Activated CD8-positive, alpha-beta memory T cell treated with anti-CD3 and anti-CD28 coated beads, Interleukin-2, amount 50 U/mL, for 24 hours (primary cell): Measurements from ENCODE around the gene UAP1L1.

Experiments
- DNase-seq: peaks from one replicate; pipeline ENCODE4 v3.0.0-alpha.2; 2020; ENCODE audit errors: extremely low read depth

UAP1L1 gene

DNA sequence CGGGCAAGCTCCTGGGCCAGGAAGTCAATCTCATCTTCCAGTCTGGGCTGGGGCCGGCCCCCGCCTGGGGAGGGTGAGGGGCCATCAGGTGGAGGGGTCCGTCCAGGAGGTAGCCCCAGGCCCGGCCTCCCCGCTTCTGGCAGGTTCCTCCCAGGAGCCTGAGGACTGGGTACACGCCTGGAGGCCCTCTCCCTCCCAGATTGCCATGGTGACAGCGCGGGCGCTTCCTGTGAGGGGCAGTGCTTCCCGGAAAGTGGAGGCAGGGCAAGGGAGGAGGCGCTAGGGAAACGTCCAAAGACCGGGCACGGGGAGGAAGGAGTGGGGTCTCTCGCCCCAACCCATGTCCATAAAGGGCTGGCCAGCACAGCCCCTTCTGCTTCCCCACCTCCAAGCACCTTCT is 36.2 kb upstream of the UAP1L1 start:
- DNase-seq = no peak

DNA sequence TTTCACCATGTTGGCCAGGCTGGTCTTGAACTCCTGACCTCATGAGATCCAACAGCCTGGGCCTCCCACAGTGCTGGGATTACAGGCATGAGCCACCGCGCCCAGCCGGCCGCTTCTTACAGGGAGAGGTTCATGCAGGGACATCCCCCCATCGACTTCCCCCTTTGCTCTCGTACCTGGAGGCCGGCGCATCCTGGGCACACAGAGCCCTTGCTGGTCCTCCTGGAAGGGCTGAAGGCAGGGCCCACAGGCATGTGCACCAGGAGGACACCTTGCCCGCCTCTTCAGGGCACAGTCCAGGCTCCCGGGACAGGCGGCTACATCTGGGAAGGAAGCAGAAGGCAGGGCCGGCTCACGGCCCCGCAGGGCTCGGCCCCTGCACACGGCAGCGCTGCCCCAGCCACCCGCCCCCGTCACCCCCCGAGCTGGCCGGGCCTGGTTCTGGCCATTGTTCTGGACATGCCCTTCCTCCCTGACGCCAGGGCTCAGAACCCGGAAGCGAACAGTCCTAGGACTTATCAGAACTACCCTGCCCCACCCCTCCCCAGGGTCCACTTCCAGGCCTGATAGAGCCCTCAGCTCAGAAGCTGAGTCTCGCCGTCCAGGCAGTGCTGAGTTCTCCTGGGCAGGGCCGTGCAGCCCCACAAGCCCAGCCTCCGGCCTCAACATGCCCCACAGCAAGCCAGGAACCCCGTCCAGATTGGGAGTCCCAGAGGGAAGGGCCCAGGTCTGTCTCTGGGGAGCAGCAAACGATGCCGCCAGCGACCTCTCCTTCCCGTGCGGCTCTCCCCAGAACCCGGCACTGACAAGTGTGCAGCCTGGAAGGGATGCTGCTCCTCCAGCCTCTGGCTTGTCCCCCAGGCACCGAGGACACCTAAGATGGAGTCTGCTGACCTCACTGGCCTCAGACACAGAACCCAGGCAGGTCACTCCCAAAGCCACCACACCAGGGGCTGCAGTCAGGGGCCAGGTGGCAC is 34.3 kb upstream of the UAP1L1 start:
- DNase-seq = no peak

DNA sequence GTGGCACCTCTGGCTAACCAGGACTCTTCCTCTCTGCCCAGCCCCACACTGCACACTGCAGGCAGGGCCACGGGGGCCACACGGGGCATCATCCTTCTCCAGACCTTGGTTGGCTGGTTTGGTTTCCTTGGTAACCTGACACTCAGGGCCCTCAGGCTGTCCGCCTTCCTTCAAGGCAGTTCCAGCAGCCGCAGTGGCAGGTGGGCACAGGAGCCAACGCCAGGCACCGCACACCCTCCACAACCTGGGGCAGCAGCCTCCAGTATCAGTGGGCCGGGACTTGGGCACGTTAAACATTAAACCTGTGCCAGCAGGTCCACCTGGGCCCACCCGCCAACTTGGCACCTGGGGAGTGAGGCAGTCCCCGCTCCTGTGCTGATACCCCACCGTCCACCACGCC is 33.3 kb upstream of the UAP1L1 start:
- no peak for DNase-seq

DNA sequence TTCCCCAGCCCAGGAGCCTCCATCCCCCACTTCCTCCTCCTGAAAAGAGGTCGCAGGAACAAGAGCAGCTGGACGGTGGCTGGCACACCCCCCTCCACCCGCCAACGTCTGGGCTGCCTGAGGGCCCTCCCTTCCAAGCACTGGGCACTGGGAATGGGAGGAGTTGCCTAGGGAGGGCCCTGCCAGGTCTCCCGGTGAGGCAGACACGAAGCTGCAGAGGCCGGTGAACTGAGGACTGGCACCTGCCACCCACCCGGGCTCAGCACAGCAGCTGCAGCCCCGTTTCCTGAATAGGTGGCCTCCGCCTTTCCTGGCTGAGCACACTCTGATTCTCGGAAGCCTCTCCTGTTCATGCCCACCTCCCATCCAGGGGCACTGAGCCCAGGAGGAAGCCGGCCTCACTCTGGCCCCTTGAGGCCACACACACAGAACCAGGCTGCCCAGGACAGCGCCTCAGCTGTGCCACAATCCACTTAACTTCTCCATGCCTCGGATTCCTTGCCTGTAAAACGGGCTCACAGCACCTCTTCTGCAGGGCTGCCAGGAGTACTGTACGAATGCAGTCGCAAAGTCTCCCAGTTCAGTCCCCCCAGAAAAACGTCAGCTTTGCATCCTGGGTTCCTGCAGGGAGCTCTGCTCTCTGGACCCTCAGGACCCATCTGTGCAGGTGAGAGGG is 32.7 kb upstream of the UAP1L1 start:
- DNase-seq = no peak

DNA sequence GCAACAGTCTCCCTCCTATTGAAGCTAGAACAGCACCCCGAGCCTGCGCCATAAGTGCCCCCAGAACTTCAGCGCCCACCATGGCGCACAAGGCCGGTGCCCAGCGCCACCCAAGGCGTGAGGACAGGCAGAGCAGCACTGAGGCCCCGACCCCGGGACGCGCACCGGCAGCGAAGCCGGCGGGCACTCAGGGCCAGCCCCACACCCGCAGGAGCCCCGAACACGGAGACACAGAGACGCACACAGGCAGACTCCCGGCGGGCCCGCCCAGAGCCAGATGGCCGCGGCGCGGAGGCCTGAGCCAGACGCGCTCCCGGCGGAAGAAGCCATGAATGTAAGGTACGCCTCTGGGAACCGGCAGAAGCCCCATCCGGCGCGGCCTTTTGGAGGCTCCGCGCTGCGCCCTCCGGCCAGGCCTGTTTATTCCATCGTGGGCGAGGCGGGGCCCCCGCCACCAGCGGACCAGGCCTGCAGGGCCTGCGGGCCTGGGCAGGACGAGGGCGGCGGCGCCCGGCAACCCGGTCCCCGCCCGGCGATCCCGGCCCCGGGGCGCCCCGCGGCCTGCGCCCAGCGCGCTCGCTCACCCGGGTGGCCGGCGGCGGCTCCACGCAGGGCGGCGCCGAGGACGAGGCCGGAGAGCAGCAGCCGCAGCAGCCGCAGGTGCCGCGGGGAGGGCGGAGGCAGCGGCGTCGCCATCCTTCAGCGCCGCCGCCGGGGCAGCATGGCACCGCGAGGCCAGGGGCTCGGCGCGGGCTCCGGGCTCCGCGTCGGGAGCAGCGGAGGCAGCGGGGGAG is 31.8 kb upstream of the UAP1L1 start:
- no peak for DNase-seq

DNA sequence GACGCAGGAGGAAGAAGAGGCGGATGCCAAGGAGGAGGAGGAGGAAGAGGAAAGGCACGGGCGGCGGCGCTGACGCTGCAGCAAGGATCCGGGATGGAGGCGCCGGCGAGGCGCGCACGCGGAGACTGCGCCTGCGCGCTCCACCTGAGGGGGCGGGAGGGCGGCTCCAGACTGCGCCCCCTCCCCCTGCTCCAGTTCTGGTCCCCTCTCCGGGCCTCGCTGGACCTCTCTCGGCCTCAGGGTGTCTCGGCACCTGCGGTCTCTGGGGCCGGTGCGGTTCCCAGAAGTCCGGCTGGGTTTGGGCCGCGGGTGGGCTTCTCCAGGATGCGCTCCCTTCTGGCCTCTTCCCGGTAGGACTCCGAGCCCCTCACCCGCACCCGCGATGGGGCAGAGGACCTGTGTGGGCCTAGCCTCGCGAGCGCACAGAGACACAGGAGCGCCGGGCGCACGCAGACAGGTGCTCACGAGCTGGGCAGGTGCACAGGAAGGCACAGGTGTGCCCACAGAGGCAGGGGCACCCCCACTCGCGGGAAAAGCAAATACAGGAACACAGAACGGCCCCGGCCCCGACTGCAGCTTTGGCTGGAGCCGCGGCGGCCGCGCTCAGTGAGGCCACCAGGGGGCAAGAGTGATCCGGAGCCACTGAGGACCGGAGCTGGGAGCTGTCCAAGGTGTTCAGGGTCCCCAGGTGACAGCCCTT is 31.1 kb upstream of the UAP1L1 start, which contains the start of gene NPDC1:
TSS of gene NPDC1 (minus strand) at position 90 of the 700 bp plus-strand sequence. CDS start 188 bp downstream, outside the sequence.
- no peak for DNase-seq

DNA sequence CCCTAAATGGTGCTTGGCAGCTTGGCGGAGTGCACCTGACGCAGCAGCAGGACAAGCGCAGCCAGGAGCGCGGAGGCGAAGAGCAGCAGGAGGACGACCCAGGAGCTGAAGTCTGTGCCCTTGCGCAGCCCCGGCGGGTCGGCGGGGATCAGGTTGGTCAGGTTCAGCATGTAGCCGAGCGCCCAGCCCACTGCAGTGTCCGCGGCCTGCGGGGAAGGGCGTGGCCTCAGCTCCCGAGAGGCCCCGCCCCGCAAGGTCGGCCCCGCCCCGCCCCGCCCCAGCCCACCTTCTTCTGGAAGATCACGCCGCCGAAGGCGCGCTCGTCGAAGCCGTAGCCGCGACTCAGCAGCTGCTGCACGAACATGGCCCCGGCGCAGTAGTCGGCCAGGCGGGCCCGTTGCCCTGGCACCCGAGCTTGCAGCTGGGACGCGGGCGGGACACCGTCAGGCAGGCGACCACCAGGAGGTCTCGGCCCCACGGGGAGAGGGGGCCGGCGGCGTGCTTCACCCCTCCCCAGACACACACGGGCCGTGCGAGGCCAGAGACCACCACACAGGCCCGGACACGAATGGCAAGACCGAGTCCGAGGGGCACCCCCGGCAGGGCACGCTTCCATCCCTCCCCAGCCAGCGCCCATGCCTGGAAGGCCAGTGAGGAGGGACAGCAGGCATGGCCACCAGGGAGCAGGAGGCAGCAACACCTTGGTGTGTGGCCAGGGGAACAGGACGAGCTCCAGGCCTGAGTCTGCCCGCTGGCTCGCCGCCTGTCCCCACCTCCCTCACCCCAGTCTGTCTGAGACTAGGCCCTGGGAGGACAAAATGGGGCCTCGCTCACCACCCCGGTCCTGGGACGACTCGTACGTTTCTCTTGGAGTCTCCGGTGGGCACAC is 28.4 kb upstream of the UAP1L1 start:
- no peak for DNase-seq

DNA sequence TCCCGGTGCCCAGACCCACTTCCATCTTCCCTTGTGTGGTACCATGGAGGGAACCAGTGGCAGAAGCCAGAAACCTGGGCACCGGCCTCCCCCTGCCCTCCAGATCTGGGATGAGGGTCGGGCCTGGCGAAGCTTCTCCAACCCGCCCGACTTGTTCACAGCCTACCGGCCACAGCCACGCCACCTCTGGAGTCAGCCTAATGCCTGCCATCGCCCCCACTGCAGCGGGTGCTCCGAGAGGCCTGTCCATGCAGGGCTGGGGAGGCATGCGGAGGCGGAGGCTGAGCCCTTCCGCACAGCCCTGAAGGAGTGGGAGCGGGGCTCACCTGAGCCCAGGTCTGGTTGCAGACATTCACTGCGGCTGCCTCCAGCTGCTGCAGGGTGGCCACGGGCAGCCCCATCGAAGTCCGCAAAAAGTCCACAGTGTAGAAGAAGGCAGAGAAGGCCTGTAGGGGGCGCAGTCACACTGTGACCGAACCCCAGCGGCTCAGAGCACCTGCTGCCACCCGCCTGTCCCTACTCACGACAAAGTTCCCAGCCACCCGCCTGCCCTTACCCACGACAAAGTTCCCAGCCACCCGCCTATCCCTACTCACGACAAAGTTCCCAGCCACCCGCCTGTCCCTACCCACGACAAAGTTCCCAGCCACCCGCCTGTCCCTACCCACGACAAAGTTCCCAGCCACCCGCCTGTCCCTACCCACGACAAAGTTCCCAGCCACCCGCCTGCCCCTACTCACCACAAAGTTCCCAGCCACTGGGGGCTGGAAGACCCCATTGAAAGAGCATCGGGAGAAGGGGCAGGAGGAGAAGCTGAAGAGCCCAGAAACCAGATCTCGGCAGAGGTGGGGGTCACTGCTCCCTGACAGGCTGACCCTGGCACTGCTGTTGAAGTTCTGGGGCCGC is 27.5 kb upstream of the UAP1L1 start:
- DNase-seq = no peak

DNA sequence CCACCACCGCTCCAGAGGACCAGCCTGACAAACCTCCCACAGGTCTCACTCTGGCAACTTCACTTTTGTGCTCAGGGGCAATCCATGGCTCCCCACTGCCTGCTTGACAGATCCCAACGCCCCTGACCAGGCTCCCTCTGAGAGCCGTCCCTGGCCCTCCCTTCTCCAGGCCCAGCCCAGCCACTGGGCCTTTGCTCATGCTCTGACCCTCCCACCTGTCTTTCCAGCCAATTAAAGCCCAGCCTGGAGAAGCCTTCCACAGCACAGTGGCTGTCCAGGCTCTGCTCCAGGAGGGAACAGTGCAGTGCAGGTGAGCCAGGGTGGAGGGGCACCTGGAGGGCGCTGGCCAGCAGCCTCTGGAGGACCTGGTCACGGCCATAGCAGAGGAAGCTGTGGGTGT is 26.7 kb upstream of the UAP1L1 start:
- DNase-seq = no peak

DNA sequence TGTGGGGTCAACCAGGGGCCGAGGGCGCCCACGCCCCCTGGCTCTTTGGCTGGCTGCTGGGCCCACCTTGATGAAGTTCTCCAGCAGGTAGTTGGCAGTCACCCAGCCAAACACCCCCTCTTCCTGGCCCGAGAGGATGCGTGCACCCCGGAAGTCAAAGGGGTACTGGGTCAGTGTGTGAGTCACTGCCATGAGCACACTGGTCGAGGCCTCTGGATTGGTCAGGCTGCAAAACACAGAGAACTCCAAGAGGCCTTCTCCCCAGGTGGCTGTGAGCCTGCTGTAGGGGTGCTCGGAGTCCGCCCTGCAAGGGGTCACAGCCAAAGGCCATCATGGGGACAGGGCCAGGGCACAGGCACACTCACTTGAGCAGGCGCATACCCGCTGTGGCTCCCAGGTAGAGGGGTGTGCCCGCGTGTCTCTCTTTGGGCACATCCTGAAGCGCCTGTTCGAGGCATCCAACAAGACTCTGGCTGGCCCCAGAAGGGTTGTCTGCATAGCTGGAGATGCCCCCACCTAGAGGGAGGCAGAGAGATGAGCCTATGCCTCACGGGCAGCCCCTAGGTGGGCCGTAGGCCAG is 26.1 kb upstream of the UAP1L1 start:
- no peak for DNase-seq

DNA sequence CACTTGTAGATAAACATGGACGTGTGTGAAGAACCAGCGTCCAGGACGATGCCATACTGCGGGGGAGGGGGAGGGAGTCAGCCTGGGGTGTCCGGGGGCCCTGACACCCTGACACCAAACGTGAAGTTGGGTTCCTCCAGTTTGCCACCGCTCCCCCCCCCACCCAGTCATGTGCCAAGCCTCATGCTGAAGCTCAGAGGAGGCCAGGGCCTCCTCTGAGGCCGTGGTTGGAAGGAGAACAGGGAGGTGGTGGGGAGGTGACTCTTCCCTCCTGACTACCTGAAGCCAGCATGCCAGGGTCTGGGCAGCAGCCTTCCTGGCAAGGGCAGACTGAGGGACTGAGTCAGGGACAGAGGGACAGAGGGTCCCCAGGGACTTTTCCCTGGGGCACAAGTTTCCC is 25.0 kb upstream of the UAP1L1 start:
- no peak for DNase-seq

DNA sequence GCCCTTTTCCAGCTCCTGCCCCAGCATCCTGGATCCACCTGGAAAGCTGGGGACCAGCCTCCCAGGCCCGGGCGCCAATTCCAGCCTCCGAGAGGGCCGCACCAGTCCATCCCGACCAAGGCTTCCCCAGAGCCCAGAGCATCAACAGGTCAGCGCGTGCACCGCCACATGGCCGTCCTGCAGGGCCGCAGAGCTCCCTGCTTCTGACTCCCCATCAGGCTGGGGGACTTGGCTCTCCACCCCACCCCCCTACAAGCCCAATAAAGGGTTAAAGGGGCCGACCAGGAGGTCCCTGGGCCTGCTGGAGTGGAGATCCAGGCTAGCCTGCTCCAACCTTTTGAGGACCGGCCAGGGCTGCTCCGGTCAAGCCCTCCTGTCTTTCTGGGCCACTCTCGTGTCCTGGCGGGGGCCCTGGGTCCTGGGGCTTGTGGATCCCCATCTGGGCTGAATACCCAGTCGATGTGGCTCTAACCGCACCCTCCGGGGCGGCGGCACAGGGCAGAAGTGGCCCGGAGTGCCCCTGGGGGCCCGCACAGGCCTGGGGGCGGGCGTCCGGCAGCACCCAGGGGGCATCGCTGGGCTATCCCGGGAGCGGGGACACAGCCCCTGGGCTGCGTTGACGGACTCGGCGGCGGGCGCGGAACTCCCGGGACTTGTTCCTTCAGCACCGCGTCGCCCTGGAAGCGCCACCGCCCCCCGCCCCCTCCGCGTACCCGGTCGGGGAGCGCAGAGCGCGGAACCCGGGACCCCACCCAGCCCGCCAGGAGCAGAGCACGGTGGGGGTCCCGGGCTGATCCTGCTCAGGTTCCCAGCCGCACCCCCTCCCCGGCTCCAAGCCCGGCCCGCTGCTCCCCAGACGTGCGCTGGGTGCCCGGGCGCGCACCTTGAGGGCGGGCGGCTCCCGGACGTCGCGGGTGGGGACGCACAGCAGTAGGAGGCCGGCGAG is 24.0 kb upstream of the UAP1L1 start:
- no peak for DNase-seq

DNA sequence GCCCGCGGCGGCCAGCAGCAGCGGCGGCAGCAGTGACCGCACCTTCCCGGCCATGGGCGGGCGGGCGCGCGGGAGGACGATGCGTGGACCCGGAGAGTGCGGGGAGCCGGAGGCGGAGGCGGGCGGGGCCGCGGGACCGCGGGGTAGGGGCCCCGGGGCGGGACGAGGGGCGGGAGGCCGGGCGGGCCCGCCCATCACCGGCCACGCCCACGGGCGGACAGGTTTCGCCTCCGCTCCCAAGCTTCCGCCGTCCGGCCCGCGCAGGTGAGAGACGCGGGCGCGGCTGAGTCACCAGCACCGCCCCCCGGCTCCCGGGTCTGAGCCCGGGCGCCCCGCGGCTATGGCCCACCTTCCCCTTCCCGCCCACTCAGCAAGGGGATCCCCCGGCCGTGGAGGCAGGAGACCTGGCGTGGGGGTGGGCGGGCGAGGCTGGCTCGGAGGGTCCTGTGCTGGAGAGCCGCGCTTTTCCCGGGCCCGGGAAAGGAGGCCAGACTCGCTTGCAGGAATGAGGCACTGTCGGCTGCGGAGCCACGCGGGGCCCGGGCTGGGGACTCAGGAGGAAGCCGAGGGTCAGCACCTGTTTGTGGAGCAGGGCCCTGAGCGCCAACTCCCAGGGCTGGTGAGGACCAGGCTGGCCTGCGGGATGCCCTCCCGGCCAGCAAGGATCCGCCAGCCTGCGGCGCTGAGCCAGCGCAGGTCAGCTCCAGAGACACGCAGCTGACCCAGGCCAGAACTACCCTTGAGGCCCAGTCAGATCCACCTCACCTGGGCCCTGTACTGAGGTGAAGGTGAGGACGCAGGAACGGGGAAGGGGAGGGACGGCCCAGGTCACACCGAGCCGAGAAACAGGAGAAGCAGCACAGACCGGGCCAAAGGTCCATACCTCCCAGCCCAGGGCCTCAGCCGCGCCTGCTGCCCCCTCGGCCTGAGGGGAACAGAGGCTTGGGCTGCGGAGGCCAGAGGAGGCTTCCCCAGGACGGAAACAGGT is 23.1 kb upstream of the UAP1L1 start, which contains the start of gene ENTPD2:
TSS of gene ENTPD2 (minus strand) at position 118 of the 988 bp plus-strand sequence. CDS start at position 54, 64 bp downstream.
- no peak for DNase-seq

DNA sequence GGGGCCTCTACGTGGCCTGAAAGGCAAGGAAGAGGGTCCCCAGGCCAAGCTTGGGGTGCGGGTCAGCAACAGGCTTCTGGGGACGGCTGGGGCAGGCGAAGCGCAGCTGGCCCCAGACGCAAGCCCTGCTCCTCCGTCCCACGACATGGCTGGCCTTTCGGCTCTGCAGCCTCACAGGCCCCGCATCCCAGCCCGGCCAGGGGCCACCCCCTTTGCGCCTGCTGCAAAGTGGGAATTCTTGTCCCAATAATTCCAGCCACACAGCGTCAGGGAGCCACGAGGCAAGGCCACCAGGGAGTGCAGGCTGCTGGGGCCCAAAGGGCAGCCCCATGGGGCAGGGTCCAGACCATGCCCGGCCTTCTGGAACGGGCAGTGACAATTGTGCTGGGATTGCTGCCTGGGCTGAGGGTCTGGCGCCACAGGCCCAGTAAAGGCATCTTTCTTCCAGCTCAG is 22.4 kb upstream of the UAP1L1 start:
- no peak for DNase-seq

DNA sequence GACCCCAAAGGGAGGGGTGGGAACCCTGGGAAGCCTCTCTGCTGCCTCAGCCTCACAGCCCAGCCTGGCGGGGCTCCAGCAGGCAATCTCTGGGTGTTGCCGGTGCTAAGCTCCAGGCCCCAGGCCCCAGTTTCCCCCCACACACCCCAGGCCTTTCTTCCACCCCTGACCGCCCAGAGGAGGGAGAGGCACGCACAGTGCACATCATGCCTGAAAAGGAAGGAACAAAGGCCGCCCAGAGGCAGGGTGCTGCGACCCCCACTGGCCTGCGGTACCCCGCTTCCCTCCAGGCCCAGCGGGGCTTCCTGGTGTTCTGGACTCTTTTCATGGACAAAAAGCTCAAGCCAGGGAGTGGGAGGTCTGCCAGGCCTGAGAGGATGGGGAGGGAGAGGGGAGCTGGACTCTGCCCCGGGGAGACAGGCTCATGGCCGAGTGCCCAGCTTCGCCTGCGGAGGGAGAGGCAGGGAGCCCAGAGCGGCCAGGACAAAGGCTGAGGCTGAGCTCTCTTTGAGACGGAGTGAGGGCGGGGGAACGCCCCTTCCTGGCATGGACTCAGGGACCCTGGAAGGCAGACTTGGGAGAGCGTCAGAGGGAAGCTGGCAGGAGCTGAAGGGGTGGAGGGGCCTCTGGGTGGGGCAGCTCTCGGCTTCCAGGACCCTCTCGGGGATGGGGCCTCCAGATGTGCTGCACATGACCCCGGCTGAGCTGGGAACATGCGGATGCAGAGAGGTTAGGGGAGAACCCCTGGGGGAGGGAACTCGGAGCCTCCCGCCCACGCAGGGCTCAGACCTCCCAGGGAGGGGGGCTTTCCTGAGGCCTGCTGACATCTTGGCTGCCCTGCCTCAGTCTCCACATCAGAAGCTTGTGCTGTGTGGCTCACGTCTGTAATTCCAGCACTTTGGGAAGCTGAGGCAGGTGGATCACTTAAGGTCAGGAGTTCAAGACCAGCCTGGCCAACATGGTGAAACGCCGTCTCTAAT is 21.6 kb upstream of the UAP1L1 start:
- DNase-seq = no peak
